Activated T-helper 17 cell treated with anti-CD3 and anti-CD28 coated beads, Interleukin-2, amount 50 U/mL, for 72 hours (primary cell): ENCODE results near the gene IL11. TPM values are rescaled to one million over a fixed set of nuclear protein-coding genes. Genes with fewer than 3 reads are reported as not detected.
"Not testable (repeated sequence)": the region's sequence is repeated elsewhere in the genome, so short reads cannot be mapped to it uniquely, and the experiment has no call there.

Experiments
- ATAC-seq: fragments of 150-1000 bp; cut with Tn5 transposase; replicated peaks from 2 replicates; pipeline ENCODE4 v1.10.0; 2021; ENCODE audit warnings: mild to moderate bottlenecking, moderate library complexity
- H3K27ac Mint-ChIP-seq: one replicate; pipeline ENCODE4 v1.8.0; 2022; ENCODE audit warnings: mixed read lengths
- H3K27me3 Mint-ChIP-seq: one replicate; pipeline ENCODE4 v1.8.0; 2022; ENCODE audit warnings: mixed read lengths
- H3K36me3 Mint-ChIP-seq: one replicate; pipeline ENCODE4 v1.8.0; 2022; ENCODE audit warnings: low read depth, mild to moderate bottlenecking, mixed read lengths
- H3K4me1 Mint-ChIP-seq: one replicate; pipeline ENCODE4 v1.8.0; 2022; ENCODE audit warnings: mixed read lengths
- H3K4me3 Mint-ChIP-seq: one replicate; pipeline ENCODE4 v1.8.0; 2022; ENCODE audit warnings: mild to moderate bottlenecking, mixed read lengths
- H3K9me3 Mint-ChIP-seq: one replicate; pipeline ENCODE4 v1.8.0; 2022; ENCODE audit warnings: mixed read lengths
- total RNA-seq, 2 donors: library from RNA; stranded (reverse); gene quantifications; one replicate each; pipeline ENCODE4 v1.2.3, GENCODE V29; 2022

The IL11 gene
- total RNA-seq, 2 donors from 2014 or later = 0.15 to 0.95 TPM

DNA sequence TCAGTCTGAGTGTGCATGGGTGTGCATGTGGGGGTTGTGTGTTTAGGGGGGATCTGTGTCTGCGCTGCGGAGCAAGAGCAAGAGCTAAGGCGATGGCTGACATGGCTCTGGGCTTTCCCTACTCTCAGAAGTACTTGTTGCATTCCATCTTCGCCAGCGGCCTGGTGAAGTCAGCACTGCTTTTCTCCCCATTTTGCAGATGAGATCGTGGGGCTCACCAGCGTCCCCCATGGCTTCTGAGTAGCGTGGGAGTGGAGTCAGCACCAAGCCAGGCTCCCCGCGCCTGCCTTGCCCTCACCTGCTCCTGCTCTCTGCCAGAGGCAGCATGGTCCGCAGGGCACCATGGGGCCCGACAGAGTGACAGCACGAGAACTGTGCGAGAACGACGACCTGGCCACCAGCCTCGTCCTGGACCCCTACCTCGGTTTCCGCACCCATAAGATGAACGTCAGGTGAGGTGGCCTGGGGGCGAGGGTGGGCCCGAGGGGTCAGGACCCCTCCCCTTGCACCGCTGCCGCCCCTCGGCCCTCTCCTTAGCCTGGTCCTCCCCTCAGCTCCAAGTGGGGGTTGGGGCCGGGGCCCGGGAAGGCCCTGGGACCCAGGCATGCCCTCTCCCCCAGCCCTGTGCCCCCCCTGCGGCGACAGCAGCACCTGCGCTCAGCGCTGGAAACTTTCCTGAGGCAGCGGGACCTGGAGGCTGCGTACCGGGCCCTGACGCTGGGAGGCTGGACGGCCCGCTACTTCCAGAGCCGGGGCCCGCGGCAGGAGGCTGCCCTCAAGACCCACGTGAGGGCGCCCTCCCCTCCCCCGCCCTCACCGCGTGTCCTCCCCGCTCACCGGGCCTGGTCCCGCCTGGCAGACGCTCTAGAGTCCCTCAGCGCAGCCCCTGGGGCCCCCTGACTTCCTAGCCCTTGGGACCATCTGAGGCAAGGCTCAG, 28.4 kb downstream of the IL11 start:
- Mint-ChIP-seq H3K4me3 (peak overlapping the region; percentile 89), H3K27ac (peak overlapping the region; percentile 99), H3K4me1 (peaks cover 10% of the 10 kb centered on the region), H3K36me3 (peaks cover 32% of the 10 kb centered on the region), H3K9me3 (no peaks in the 10 kb centered on the region), H3K27me3 (peaks cover 3% of the 10 kb centered on the region)
- ATAC-seq = no peak

DNA sequence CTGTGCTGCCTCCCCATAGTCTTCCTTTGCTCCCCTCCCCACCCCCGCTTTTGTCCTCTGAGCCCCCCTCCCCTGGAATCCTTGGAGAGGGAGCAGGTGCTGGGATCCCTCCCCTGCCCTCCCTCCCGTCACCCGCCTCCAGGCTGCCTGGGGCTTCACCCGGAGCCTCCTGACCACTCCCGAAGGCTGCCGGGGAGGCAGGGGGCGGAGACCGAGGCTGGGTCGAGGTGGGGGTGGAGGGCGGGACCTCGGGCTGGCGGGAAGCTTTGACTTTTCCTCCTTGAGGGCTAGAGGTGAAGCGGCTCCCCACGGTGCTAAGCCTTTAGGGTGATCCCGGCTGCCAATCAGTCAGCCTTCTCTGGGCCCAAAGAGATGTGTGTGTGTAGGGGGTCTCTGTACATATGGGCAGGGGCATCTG, 29.1 kb downstream of the IL11 start:
- Mint-ChIP-seq H3K4me3 (peak overlapping the region; percentile 89), H3K27ac (peak overlapping the region; percentile 99), H3K4me1 (peaks cover 10% of the 10 kb centered on the region), H3K36me3 (peaks cover 32% of the 10 kb centered on the region), H3K9me3 (no peaks in the 10 kb centered on the region), H3K27me3 (peaks cover 3% of the 10 kb centered on the region)
- ATAC-seq = no peak

DNA sequence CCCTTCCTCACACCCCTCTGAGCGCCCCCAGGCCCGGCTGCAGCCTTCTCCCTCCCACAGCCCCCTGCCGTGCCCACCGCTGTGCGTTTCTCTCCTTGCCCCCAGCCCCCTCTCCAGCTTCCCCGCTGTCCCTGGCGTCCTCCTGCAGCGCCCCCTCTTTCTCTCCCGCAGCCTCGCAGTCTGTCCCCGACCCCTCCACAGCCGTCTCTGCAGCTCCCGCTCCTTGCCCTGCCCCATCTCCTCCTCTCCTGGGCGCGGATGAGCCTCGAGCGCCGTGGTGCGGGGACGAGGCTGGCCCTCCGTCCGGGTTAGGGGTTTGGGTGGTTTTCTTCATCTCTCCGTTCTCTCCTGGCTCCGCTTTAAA, 29.5 kb downstream of the IL11 start:
- Mint-ChIP-seq H3K36me3 (peaks cover 32% of the 10 kb centered on the region), H3K4me1 (peaks cover 10% of the 10 kb centered on the region), H3K27me3 (peaks cover 3% of the 10 kb centered on the region), H3K27ac (peak overlapping the region; percentile 99), H3K4me3 (peak overlapping the region; percentile 89), H3K9me3 (no peaks in the 10 kb centered on the region)
- ATAC-seq = no peak

DNA sequence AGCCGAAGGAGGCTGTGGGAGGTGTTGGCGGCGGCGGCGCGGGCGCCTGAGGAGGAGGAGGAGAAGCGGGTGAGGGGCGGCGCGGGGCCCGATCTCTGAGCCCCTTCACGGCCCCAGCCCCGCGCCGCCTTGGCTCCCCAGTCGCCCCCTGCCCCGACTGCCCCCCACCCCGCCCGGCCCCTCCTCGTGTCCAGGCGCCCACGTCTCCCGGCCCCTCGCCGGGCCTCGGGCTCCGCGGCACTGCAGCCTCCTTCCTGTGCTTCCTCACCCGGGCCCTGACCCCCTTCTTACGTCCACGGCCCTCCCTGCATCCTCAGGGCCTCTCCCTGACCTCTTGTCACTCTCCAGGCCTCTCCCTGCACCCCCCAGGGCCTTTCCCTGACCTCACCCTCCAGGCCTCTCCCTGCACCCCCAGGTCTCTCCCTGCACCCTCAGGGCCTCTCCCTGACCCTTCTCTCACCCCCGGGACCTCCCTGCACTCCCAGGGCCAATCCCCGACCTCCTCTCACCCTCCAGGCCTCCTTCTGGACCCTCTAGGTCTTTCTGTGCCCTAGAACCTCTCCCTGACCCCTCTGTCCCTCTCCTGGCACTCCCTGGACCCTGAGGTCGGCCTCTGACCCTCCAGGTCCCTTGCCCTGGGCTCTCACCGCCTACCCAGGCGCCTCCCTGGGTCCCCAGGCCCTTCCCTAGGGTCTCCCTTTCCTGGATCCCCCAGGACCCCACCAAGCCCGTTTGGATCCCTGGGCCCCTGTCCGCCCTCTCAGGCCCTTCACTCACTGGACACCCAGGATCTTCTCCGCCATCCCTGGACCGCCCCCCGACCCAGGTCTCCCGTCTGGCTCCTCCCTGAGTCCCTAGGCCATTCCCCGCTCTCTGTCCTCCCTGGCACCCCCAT, 30.1 kb downstream of the IL11 start:
- no peak for ATAC-seq
- peaks cover 10% of the 10 kb centered on the region for H3K4me1 Mint-ChIP-seq
- peak overlapping the region; percentile 89 for H3K4me3 Mint-ChIP-seq

DNA sequence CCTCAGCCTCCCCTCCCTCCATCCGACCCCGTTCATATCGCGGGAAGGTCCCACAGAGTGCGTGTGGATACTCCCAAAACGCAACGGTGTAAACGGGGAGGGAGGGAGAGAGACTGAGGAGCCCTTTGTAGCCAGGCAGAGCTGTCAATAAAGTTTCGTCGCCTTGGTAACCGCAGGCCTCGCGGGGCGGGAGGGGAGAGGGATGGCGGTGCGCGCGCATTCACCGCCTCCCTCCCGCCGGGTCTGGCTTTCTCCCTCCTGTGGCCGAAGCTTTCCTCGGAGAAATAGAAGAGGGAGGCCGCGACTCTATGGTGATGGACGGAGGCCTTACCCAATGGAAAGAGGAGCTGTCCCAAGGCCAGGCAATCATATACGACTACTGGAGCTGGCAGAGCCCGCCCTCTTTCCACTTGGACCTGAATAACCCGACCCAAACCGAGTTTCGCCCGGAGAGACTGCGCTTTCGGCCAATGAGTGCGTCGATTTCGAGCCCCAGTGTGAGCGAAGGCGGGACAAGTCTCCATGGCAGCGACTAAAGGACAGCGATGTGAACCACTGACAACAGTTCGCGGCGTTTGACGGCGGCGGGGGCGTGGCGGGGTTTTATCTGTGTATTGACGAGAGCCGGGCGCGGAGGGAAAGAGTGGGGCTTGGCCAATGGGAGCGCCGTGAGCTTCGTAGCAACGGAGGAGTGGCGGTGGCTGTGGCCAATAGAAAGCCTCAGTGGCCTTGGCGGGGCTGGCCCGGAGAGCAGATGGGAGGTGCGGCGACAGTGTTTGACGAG, 31.0 kb downstream of the IL11 start, which contains the start of gene KMT5C:
Gene KMT5C (plus strand): TSS at position 772 of the 784 bp plus-strand sequence. CDS start 2,061 bp downstream, outside the sequence.
- Mint-ChIP-seq H3K27ac (peak within 1 kb of the TSS; percentile 99), H3K4me1 (peaks cover 10% of the 10 kb centered on the region), H3K4me3 (peak within 1 kb of the TSS; percentile 89), H3K27me3 (peaks cover 3% of the 10 kb centered on the region), H3K9me3 (no peaks in the 10 kb centered on the region), H3K36me3 (peaks cover 21% of the 10 kb centered on the region)
- ATAC-seq = peak; percentile 86

More for the DNA sequence above, 30.1 kb downstream of the IL11 start:
- Mint-ChIP-seq H3K27ac (peak overlapping the region; percentile 99), H3K9me3 (no peaks in the 10 kb centered on the region), H3K36me3 (peaks cover 28% of the 10 kb centered on the region), H3K27me3 (peaks cover 3% of the 10 kb centered on the region)

DNA sequence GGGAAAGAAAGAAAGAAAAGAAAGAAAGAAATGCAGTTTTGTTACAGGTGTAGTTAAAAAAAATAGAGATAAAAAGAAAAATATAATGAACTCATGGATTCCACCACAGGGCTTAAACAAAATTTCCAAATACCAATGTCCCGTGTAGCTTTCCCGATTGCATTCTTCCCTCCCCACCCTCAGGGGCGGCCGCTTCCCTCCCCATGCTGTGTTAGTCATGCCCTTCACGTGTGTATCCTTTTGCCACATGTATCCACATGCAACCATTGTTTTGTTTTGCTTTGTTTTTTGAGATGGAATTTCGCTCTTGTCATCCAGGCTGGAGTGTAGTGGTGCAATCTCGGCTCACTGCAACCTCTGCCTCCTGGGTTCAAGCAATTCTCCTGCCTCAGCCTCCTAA, 34.2 kb downstream of the IL11 start:
- Mint-ChIP-seq H3K27me3 (peaks cover 8% of the 10 kb centered on the region), H3K9me3 (no peaks in the 10 kb centered on the region), H3K36me3 (peaks cover 12% of the 10 kb centered on the region), H3K27ac (no peak overlapping the region), H3K4me1 (peaks cover 5% of the 10 kb centered on the region), H3K4me3 (no peak overlapping the region)
- ATAC-seq = no peak

DNA sequence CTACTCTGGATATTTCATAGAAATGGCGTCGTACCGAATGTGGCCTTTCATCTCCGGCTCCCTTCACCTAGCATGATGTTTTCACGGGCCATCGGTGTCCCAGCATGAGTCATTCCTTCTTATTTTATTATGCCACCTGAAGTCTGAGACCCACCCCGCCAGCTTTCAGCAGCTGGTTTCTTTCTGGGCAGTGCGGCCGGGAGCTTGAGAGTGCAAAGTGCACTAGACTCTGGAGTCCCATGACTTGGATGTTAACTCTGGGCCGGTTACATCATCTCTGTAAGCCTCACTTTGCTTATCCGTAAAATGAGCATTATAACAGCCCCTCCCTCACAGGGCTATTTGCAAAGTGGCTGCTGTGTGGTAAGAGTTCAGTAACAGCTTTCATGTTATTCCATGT, 36.4 kb downstream of the IL11 start:
- no peak for ATAC-seq
- Mint-ChIP-seq H3K27me3 (peaks cover 11% of the 10 kb centered on the region), H3K27ac (no peak overlapping the region), H3K4me1 (peaks cover 5% of the 10 kb centered on the region), H3K9me3 (no peaks in the 10 kb centered on the region), H3K36me3 (peaks cover 5% of the 10 kb centered on the region), H3K4me3 (no peak overlapping the region)

DNA sequence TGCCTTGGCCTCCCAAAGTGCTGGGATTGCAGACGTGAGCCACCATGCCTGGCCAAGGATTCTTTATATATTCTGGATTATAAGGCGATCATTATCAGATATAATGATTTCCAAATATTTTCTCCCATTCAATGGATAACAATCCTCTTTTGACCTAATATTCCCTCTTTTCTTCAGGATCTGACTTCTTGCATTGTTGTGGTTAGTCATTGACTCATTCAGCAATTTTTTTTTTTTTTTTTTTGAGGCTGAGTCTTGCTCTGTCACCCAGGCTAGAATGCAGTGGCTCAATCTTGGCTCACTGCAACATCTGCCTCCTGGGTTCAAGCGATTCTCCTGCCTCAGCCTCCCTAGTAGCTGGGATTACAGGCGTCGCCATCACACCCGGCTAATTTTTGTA, 40.5 kb downstream of the IL11 start:
- not testable (repeated sequence) for ATAC-seq, H3K9me3 Mint-ChIP-seq, H3K4me1 Mint-ChIP-seq, H3K36me3 Mint-ChIP-seq, H3K27ac Mint-ChIP-seq, H3K27me3 Mint-ChIP-seq, H3K4me3 Mint-ChIP-seq

DNA sequence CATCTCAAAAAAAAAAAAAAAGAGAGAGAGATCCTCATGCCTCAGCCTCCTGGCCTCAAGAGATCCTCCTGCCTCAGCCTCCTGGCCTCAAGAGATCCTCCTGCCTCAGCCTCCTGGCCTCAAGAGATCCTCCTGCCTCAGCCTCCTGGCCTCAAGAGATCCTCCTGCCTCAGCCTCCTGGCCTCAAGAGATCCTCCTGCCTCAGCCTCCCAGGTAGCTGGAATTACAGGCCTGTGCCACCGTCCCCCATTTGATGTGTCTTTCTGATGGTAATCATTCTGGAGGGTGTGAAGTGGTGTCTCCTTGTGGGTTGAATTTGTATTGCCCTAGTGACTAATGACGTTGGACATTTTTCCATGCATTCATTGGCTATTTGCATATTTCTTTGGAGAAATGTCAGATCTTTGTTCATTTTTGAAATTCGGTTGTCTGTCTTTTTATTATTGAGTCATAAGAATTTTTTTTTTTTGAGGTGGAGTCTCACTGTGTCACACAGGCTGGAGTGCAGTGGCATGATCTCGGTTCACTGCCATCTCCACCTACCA, 41.4 kb downstream of the IL11 start:
- H3K9me3 Mint-ChIP-seq, H3K4me1 Mint-ChIP-seq, H3K27me3 Mint-ChIP-seq, H3K27ac Mint-ChIP-seq, H3K36me3 Mint-ChIP-seq, ATAC-seq, H3K4me3 Mint-ChIP-seq: not testable (repeated sequence)

DNA sequence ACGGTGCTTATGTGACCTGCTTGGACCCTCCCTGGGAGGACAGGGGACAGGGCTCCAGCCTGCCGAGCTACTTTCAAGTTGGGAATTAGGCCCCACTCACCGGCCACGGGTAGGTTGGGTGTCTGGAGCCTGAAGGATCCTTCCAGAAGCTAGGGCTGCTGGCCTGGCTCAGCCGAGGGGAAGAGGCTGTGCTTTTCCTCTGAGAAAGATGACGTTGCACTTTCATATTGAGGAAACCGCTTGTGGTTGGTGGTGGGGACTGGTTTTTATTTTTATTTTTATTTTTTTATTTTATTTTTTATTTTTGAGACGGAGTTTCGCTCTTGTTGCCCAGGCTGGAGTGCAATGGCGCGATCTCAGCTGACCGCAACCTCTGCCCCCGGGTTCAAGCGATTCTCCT, 45.1 kb downstream of the IL11 start, which contains the start of gene TMEM150B:
Gene TMEM150B (minus strand): TSS at position 170 of the 400 bp plus-strand sequence. CDS start 4,305 bp downstream, outside the sequence.
- no peaks in the 10 kb centered on the region for H3K4me1 Mint-ChIP-seq
- ATAC-seq = no peak
- H3K27ac Mint-ChIP-seq = no peak within 1 kb of the TSS
- H3K4me3 Mint-ChIP-seq = no peak within 1 kb of the TSS
- H3K9me3 Mint-ChIP-seq = no peaks in the 10 kb centered on the region
- H3K27me3 Mint-ChIP-seq = peaks cover 6% of the 10 kb centered on the region
- H3K36me3 Mint-ChIP-seq = no peaks in the 10 kb centered on the region

DNA sequence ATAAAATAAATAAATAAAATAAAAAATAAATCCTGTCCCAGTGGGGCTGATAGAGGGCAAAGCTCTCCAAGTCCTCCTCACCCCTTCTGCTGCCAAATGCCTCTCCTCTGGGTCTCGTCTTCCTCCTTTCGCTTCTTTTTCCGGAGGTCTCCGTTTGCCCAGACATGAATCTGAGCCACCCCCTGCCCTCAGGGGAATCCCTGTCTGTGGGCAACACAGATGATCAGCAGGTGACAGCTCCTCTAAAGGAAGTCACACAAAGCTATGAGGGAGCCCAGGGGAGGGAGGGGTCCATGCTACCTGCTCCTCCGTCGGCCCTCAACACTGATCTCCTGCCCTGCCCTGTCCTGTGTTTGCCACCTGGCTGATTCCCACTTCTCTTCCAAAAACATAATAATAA, 45.6 kb downstream of the IL11 start:
- H3K27ac Mint-ChIP-seq = no peak overlapping the region
- no peaks in the 10 kb centered on the region for H3K4me1 Mint-ChIP-seq
- no peak for ATAC-seq
- H3K4me3 Mint-ChIP-seq = no peak overlapping the region
- peaks cover 6% of the 10 kb centered on the region for H3K27me3 Mint-ChIP-seq
- H3K9me3 Mint-ChIP-seq = no peaks in the 10 kb centered on the region
- no peaks in the 10 kb centered on the region for H3K36me3 Mint-ChIP-seq

DNA sequence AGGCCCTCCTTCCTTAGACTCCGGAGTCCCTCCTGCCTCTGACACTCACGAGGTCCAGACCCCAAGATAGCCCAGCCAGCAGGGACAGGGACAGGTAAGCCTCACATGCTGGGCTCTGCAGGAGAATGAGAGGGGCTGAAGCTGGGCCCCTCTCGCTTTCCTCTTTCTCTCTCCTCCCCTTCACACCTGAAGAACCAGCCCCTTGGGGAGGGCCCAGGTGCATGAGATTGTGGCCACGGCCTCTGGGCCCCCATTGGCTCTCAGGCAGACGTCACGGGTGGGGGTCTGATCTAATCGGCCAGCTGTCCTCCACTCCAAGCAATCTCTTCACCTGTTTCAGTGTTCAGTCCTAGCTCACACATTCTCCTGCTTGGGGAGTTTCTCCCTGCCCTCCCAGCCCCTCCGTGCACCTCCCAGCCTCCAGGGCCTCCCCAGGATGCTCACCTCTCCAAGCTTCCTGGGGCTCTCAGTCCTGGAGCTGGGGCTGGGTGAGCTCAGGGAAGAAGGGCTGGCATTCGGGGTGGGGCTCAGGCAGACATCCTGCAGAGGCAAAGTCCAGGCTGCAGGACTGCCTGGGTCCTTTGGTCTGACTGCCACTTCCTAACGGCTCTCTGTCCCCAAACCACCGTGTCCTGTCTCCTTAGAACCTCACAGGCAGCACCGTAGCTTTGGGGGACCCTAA, 47.9 kb downstream of the IL11 start:
- no peak overlapping the region for H3K4me3 Mint-ChIP-seq

DNA sequence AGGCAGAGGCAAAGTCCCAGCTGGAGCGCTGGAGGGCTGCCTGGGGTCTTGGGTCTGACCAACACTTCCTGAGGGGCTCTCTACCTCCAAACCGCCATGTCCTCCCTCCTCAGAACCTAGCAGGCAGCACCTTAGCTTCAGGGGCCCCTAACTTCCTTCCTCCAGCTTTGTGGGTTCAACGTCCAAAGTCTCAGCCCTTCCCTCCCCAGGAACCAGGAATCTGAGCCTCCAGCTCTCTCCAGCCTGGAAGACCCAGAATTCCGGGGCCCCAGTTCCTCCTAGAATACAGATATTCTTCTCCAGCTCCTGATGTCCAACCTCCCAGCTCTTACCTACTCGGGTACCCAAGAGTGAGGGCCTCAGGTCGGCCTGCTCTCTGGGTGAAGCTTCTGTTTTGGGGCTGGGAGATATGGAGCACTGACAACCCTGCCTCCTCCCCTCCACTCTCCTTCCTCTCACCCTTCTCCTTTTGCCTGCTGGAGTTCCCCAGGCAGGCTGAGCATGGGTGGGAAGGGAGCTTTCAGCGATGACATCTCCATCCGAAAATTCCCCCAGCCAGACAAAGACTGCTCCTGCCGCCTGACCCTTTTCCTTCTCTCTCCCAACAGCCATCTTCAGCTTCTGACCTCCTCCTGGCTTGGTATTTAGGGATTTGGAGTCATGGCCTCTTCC, 48.7 kb downstream of the IL11 start:
- peaks cover 3% of the 10 kb centered on the region for H3K27me3 Mint-ChIP-seq
- H3K27ac Mint-ChIP-seq = peak overlapping the region; percentile 11
- no peak for ATAC-seq
- H3K4me3 Mint-ChIP-seq = no peak overlapping the region
- no peaks in the 10 kb centered on the region for H3K9me3 Mint-ChIP-seq
- H3K4me1 Mint-ChIP-seq = no peaks in the 10 kb centered on the region
- H3K36me3 Mint-ChIP-seq = no peaks in the 10 kb centered on the region

More for the DNA sequence above, 47.9 kb downstream of the IL11 start:
- no peaks in the 10 kb centered on the region for H3K4me1 Mint-ChIP-seq
- peak overlapping the region; percentile 38 for H3K27ac Mint-ChIP-seq
- no peak for ATAC-seq
- no peaks in the 10 kb centered on the region for H3K36me3 Mint-ChIP-seq
- no peaks in the 10 kb centered on the region for H3K9me3 Mint-ChIP-seq
- H3K27me3 Mint-ChIP-seq = peaks cover 3% of the 10 kb centered on the region
